ENCODE data around the gene SHF.

SHF gene

GRCh38 chr15:45185069-45185779 is 2.5 kb downstream of the SHF start:
- Histone ChIP-seq H3K9me3 (ENCODE audit: insufficient read depth, low read depth, low read length) (no peaks in the 10 kb centered on the region), H3K9ac (ENCODE audit: low read depth, low read length, poor library complexity, severe bottlenecking) (peak overlapping the region; percentile 80), H3K27me3 (ENCODE audit: insufficient read depth, low read length, poor library complexity, severe bottlenecking) (no peaks in the 10 kb centered on the region), H3F3A (ENCODE audit: low read depth) (peaks cover 4% of the 10 kb centered on the region; the same call in 1 of the 2 replicates), H3K4me1 (ENCODE audit: insufficient read depth, low read length, poor library complexity, severe bottlenecking) (peaks cover 71% of the 10 kb centered on the region), H3K79me2 (ENCODE audit: insufficient read depth, low read length) (peaks cover 80% of the 10 kb centered on the region), H3K4me2 (ENCODE audit: low read depth, low read length, poor library complexity, severe bottlenecking) (peak overlapping the region; percentile 99), H4K20me1 (ENCODE audit: insufficient read depth, low read length, poor library complexity, severe bottlenecking) (peaks cover 28% of the 10 kb centered on the region), H2AFZ (ENCODE audit: low read length) (no peak overlapping the region), H3K4me3 (ENCODE audit: low read length, poor library complexity, severe bottlenecking) (peak overlapping the region; percentile 88), H3K36me3 (ENCODE audit: insufficient read depth, low read length) (no peaks in the 10 kb centered on the region), H3K9me2 (replicated peaks; ENCODE audit: low read depth, low read length) (no peaks in the 10 kb centered on the region)
- TF ChIP-seq CTCF (conservative IDR thresholded peaks at IDR 0.05; ENCODE audit: low read length): no peak
- no peak for TF ChIP-seq EZH2phosphoT487 (IDR thresholded peaks at IDR 0.05; ENCODE audit: borderline replicate concordance)

- H2AFZ ChIP-seq (ENCODE audit: low read length): no peak overlapping the region
- H3K4me3 ChIP-seq (ENCODE audit: low read length, poor library complexity, severe bottlenecking): peak overlapping the region; percentile 88
- no peaks in the 10 kb centered on the region for H3K9me3 ChIP-seq (ENCODE audit: insufficient read depth, low read depth, low read length)
- peaks cover 4% of the 10 kb centered on the region; the same call in 1 of the 2 replicates for H3F3A ChIP-seq (ENCODE audit: low read depth)
- H3K27me3 ChIP-seq (ENCODE audit: insufficient read depth, low read length, poor library complexity, severe bottlenecking): no peaks in the 10 kb centered on the region
- H4K20me1 ChIP-seq (ENCODE audit: insufficient read depth, low read length, poor library complexity, severe bottlenecking): peaks cover 28% of the 10 kb centered on the region
- H3K4me1 ChIP-seq (ENCODE audit: insufficient read depth, low read length, poor library complexity, severe bottlenecking): peaks cover 77% of the 10 kb centered on the region
- H3K79me2 ChIP-seq (ENCODE audit: insufficient read depth, low read length): peaks cover 84% of the 10 kb centered on the region
- peak overlapping the region; percentile 80 for H3K9ac ChIP-seq (ENCODE audit: low read depth, low read length, poor library complexity, severe bottlenecking)
- H3K9me2 ChIP-seq (replicated peaks; ENCODE audit: low read depth, low read length): no peaks in the 10 kb centered on the region
- H3K4me2 ChIP-seq (ENCODE audit: low read depth, low read length, poor library complexity, severe bottlenecking): peak overlapping the region; percentile 99
- H3K36me3 ChIP-seq (ENCODE audit: insufficient read depth, low read length): no peaks in the 10 kb centered on the region
- TF ChIP-seq EZH2phosphoT487 (IDR thresholded peaks at IDR 0.05; ENCODE audit: borderline replicate concordance) (no peak), CTCF (conservative IDR thresholded peaks at IDR 0.05; ENCODE audit: low read length) (no peak)
Observed at GRCh38 chr15:45184562-45185041, 3.2 kb downstream of the SHF start.

- peaks cover 28% of the 10 kb centered on the region for H4K20me1 ChIP-seq (ENCODE audit: insufficient read depth, low read length, poor library complexity, severe bottlenecking)
- peaks cover 85% of the 10 kb centered on the region for H3K4me1 ChIP-seq (ENCODE audit: insufficient read depth, low read length, poor library complexity, severe bottlenecking)
- no peaks in the 10 kb centered on the region for H3K36me3 ChIP-seq (ENCODE audit: insufficient read depth, low read length)
- H3F3A ChIP-seq (ENCODE audit: low read depth): peaks cover 4% of the 10 kb centered on the region; the same call in 1 of the 2 replicates
- H3K9me2 ChIP-seq (replicated peaks; ENCODE audit: low read depth, low read length): no peaks in the 10 kb centered on the region
- no peak overlapping the region for H2AFZ ChIP-seq (ENCODE audit: low read length)
- no peaks in the 10 kb centered on the region for H3K27me3 ChIP-seq (ENCODE audit: insufficient read depth, low read length, poor library complexity, severe bottlenecking)
- H3K9ac ChIP-seq (ENCODE audit: low read depth, low read length, poor library complexity, severe bottlenecking): peak overlapping the region; percentile 80
- H3K9me3 ChIP-seq (ENCODE audit: insufficient read depth, low read depth, low read length): no peaks in the 10 kb centered on the region
- H3K79me2 ChIP-seq (ENCODE audit: insufficient read depth, low read length): peaks cover 93% of the 10 kb centered on the region
- peak overlapping the region; percentile 88 for H3K4me3 ChIP-seq (ENCODE audit: low read length, poor library complexity, severe bottlenecking)
- H3K4me2 ChIP-seq (ENCODE audit: low read depth, low read length, poor library complexity, severe bottlenecking): peak overlapping the region; percentile 99
- TF ChIP-seq CTCF (conservative IDR thresholded peaks at IDR 0.05; ENCODE audit: low read length): no peak
- no peak for TF ChIP-seq EZH2phosphoT487 (IDR thresholded peaks at IDR 0.05; ENCODE audit: borderline replicate concordance)
Observed at GRCh38 chr15:45183511-45183910, 4.3 kb downstream of the SHF start.

Measured in Loucy (cell line).